Transverse colon (tissue), 4 donors: ENCODE measurements around the gene C2CD4C.

ENCODE experiments used
- CTCF ChIP-seq, 5 experiments: fragments of 200-600 bp in 3 of 5; fragments of 450-650 bp in 2 of 5; sonication (generic) in 3 of 5; IDR thresholded peaks; 1 replicate in 2 of 5; 2 replicates in 3 of 5; pipeline ENCODE4 v1.5.1; 2016 to 2017; ENCODE audit warnings: antibody characterized with exemption in 5 of 5, inconsistent platforms in 3 of 5, mild to moderate bottlenecking in 2 of 5, moderate library complexity in 1 of 5
- EP300 ChIP-seq: sonication (generic); formaldehyde crosslinking; IDR thresholded peaks from one replicate; pipeline ENCODE4 v1.6.1; 2017; ENCODE audit warnings: antibody characterized with exemption, low read depth
- POLR2A ChIP-seq: fragments of 450-650 bp; IDR thresholded peaks from one replicate; pipeline ENCODE4 v1.6.1; 2016; ENCODE audit warnings: antibody characterized with exemption, mild to moderate bottlenecking, moderate library complexity
- POLR2AphosphoS5 ChIP-seq, 3 donors: sonication (generic); formaldehyde crosslinking; IDR thresholded peaks; one replicate each; pipeline ENCODE4 v1.6.1; 2016; ENCODE audit warnings: antibody characterized with exemption in 3 of 3

GRCh38 chr19:366205-366783 lies 42.7 kb downstream of the C2CD4C start:
- TF ChIP-seq CTCF (IDR thresholded peaks at IDR 0.05) (no peak), EP300 (no peak), POLR2A (no peak), POLR2AphosphoS5 (IDR thresholded peaks at IDR 0.05) (no peak)
